MG63 (cell line): ENCODE measurements around the gene KCNMA1. TPM values are rescaled to one million over a fixed set of nuclear protein-coding genes. Genes with fewer than 3 reads are reported as not detected.

Experiments used
- DNase-seq: peaks from one replicate; pipeline ENCODE4 v3.0.0-alpha.2; 2020
- H3K27me3 ChIP-seq: fragments of 250-450 bp; sonication (Bioruptor Pico); 2 replicates; pipeline ENCODE4 v1.5.1; 2020; ENCODE audit warnings: mild to moderate bottlenecking, moderate library complexity
- H3K36me3 ChIP-seq: fragments of 250-450 bp; sonication (Bioruptor Pico); 2 replicates; pipeline ENCODE4 v1.5.1; 2020; ENCODE audit warnings: mild to moderate bottlenecking, moderate library complexity
- H3K4me3 ChIP-seq: fragments of 250-450 bp; sonication (Bioruptor Pico); 2 replicates; pipeline ENCODE4 v1.5.1; 2020; ENCODE audit warnings: mild to moderate bottlenecking, moderate library complexity
- H3K9me3 ChIP-seq: fragments of 250-450 bp; sonication (Bioruptor Pico); 2 replicates; pipeline ENCODE4 v1.5.1; 2020; ENCODE audit warnings: mild to moderate bottlenecking, moderate library complexity
- total RNA-seq: library from RNA; depleted of rRNA; stranded (reverse); fragments of >200 nt; shearing (Covaris generic); gene quantifications from 2 replicates; pipeline ENCODE4 v1.2.3, GENCODE V29; 2014; ENCODE audit warnings: low replicate concordance

KCNMA1 gene
- total RNA-seq, 1 experiment from 2014 or later, result 40.8 TPM

GRCh38 chr10:76839276-76839675 lies 798.3 kb downstream of the KCNMA1 start:
- Histone ChIP-seq H3K9me3 (no peaks in the 10 kb centered on the region), H3K27me3 (no peaks in the 10 kb centered on the region), H3K36me3 (no peaks in the 10 kb centered on the region), H3K4me3 (no peak overlapping the region)
- no peak for DNase-seq

- Histone ChIP-seq H3K9me3 (no peaks in the 10 kb centered on the region), H3K4me3 (no peak overlapping the region), H3K27me3 (no peaks in the 10 kb centered on the region), H3K36me3 (no peaks in the 10 kb centered on the region)
- DNase-seq, result no peak
These were observed 807.4 kb downstream of the KCNMA1 start for GRCh38 chr10:76830218-76830617.

- no peaks in the 10 kb centered on the region for H3K36me3 ChIP-seq
- no peak for DNase-seq
- no peak overlapping the region for H3K4me3 ChIP-seq
- no peaks in the 10 kb centered on the region for H3K9me3 ChIP-seq
- H3K27me3 ChIP-seq, result no peaks in the 10 kb centered on the region
These were observed 807.9 kb downstream of the KCNMA1 start for GRCh38 chr10:76829724-76830123.
